Activated CD4-positive, alpha-beta T cell treated with anti-CD3 and anti-CD28 coated beads, Interleukin-2, amount 50 U/mL, for 16 hours (primary cell): ENCODE results near the gene TOR4A.

Experiments used
- DNase-seq: peaks from one replicate; pipeline ENCODE4 v3.0.0-alpha.2; 2020

TOR4A gene

DNA sequence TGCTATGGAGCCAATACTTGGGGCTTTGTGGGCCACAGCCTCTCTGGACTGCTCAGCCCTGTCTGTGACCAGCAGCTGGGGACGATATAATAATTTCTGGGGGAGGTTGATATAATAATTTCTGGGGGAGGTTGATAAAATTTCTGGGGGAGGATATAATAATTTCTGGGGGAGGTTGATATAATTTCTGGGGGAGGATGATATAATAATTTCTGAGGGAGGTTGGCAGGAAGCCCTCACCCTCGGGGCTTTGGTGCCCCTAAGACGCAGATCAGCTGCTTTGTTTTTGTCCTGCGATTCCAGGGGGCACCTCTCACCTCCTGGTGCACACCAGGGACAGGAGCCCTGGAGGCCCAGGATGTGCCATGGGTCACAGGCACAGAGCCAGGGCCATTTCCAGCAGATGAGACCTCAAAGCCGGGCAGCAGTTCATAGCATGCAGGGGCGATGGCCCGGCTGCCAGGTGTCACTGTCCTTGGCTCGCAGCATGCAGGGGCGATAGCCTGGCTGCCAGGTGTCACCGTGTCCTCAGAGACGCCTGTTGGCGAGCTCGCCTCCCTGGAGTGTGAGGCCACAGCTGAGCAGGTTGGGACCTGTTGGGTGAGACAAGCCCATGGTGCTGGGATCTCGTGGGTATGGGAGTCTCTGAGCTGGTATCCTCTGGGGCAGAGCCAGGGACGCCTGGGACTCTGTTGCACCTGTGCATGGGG lies 3.8 kb upstream of the TOR4A start:
- no peak for DNase-seq

- DNase-seq = no peak
These were observed 2.3 kb upstream of the TOR4A start for GRCh38 chr9:137275203-137275587.

- DNase-seq = no peak
These were observed 1.7 kb upstream of the TOR4A start for GRCh38 chr9:137275588-137276472.

DNA sequence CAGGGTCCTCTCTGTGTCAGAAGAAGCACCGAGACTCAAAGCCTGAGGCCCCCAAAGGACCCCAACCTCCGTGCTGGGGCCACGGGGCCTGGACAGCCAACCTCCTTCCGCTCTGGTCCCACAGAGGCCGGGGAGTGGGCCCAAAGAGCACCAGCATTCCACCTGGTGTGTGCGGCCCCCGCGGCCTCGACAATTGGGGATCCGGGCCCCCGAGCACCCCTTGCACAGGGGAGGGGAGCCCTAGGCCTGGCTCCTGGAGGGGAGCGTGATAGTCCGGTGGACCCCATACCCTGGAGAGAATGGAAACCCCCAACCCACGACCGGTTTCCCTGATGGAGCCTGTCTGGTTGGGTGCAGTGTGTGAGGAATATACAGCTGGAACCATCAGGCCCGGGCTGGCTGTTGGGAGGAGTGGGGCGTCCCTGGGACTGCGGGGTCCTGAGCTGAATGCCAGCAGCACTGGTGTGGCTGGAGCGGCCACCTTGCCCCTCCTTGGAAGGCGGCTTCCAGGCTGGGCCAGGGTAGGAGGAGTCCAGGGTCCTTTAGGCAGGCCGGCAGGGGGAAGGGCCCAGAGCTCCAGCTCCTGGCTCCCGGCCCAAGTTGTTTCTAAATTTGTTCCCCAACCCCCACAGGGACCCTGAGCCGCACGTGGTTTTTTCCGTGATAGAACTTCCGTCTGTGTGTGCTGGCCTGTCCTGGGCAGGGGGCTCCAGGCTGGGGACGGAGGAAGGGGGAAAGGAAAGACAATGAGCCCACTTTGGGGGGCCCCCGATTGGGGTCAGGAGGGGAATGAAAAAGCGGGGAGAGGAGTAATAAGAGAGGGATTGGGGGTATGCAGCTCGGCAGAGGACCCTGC lies 825 bp upstream of the TOR4A start:
- no peak for DNase-seq

- no peak for DNase-seq
These were observed 655 bp downstream of the TOR4A start for GRCh38 chr9:137278061-137278701.

DNA sequence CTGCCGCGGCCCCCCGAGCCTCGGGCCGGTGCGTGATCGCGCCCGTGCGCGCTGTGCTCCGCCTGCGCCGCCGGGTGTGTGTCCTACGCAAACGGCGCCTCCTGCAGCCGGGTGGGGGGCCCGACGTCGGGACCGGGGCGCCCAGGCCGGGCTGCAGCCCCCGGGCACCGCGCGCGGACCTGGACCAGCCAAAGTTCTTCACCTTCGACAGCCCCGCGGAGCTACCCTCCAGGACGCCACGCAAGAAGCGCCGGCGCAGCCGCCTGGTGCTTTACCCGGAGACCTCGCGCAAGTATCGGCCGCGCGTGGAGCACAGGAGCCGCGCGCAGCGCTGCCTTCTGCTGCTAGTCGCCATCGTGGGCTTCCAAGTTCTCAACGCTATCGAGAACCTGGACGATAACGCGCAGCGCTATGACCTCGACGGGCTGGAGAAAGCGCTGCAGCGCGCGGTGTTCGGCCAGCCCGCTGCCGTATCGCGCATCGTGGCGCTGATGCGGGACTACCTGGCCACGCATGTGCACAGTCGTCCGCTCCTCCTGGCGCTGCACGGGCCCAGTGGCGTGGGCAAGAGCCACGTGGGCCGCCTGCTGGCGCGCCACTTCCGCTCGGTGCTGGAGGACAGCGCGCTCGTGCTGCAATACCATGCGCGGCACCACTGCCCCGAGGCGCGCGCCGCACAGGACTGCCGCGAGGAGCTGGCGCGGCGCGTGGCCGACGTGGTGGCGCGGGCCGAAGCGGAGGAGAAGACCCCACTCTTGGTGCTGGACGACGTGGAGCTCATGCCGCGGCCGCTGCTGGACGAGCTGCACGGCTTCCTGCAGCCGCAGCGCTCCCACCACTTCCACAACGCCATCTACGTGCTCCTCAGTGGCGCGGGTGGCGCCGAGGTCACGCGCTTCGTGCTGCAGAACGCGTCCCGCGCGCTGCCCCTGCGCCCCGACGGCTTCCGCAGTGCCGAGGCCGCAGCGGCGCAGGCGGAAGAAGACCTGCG lies 1.5 kb downstream of the TOR4A start:
- DNase-seq = no peak

DNA sequence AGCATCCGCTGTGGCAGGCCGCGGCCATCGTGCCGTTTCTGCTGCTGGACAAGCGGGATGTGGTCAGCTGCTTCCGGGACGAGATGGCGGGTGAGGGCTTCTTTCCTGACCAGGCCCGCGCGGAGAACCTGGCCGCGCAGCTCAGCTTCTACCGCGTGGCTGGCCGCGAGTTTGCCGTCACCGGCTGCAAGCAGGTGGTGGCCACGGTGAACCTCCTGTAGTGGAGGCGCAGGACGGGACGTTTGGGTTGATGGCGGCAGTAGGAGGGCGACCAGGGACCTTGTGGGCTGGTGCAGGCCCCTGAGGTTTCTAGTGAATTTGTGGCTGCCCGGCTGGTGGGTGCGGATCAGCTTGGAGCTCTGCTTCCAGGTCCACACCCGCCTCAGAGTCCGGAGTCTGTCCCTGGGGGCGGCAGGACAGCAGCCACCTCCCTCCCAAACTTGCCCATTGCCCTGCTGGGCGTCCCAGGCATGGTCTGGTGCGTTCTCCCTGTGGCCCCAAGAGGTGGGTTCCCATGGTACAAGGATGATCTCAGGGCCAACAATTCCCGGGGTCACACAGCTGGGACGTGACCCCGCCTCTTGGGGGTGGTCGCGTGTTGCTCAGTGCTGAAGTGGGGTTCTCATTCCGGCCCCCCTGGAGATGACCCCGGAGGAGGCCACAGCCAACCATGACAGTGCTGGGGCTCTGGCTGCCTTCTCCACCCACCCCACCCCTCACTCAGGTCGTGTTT lies 2.4 kb downstream of the TOR4A start:
- no peak for DNase-seq

- no peak for DNase-seq
These were observed 3.2 kb downstream of the TOR4A start for GRCh38 chr9:137280474-137281344.

- DNase-seq = no peak
These were observed 4.0 kb downstream of the TOR4A start for GRCh38 chr9:137281345-137282116.

- DNase-seq = peak; percentile 25
These were observed 9.5 kb downstream of the TOR4A start for GRCh38 chr9:137286975-137287383.

GRCh38 chr9:137293094-137293481 lies 15.6 kb downstream of the TOR4A start:
- no peak for DNase-seq

- DNase-seq = no peak
These were observed 16.1 kb downstream of the TOR4A start for GRCh38 chr9:137293482-137294090.

GRCh38 chr9:137294091-137294680 lies 16.7 kb downstream of the TOR4A start:
- peak; percentile 61 for DNase-seq

DNA sequence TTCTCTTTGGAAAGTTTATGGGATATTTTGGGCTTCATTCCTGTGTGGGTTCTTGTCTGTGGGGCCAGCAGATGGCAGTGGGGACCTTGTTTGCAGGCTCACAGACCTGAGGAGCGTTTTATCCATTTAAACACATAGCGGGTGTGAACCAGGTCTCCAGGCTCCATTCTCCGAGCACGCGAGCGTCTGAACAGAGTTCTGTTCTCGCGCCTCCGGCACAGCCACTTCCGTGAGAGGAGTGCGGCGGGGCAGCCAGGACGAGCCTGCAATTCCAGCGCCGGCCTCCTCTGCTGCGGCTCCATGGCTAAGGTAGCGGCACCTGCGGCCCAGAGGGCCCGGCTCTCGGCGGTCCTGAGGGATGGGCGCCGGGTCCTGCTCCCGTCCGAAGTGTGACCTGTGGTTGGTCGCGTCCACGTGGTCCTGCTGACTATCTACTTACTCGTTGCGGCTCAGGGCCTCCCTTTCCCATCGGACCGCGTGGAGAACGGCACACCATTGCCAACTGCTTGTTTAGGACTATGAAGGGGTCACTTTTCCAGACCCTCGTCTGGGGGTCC lies 17.2 kb downstream of the TOR4A start:
- DNase-seq = peak; percentile 22

DNA sequence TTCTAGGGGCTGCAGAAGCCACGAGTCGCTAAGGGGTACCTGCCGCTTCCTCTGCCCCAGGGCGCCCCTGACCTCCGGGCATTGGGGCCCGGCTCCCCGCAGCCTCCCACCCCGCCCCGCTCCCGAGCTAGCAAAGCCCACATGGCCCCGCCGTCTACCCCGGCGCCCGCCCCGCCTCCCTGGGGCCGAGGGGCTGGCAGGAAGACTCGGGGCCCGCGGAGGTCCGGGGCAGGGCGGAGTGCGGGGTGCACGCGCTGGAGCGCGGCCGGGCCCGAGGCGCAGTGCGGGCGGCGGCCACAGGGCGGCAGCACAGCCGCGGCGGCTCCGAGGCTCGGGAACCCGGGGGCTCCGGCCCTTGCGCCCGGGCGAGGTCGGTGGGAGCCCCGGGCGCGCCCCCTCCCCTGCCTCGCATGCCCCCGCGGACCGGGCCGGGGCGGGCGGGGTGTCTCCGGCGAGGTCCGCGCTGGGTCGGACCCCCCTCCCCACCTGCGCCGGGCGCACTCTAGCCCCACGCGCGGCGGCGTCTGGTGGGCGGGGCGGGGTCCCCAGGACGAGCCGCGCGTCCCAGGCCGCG lies 17.8 kb downstream of the TOR4A start:
- peak; percentile 51 for DNase-seq

GRCh38 chr9:137295849-137296669 lies 18.5 kb downstream of the TOR4A start:
- no peak for DNase-seq
